ENCODE measurements around the gene THOC2.

THOC2 gene

GRCh38 chrX:123695242-123695641 lies 37.6 kb downstream of the THOC2 start:
- TF ChIP-seq GATA2 (IDR thresholded peaks at IDR 0.05; ENCODE audit: low read depth, low read length) (no peak), GATA3 (IDR thresholded peaks at IDR 0.05; ENCODE audit: low read depth, low read length) (no peak)

DNA sequence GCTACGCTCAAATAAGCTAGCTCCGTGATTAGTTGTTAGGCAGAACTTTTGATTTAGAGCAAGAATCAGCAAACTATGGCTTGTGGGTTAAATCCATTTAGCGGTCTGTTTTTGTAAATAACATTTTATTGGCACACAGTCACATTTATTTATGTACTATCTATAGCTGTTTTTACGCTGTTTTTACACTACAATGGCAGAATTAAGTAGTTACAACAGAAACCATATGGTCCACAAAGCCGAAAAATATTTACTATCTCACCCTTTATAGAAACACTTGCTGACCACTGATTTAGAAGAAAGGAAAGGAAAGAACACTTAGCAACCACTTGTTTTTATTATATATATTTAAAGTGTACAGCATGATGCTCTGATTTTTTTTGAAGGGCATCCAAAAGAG lies 41.1 kb downstream of the THOC2 start:
- TF ChIP-seq GATA3 (IDR thresholded peaks at IDR 0.05; ENCODE audit: low read depth, low read length) (no peak), GATA2 (IDR thresholded peaks at IDR 0.05; ENCODE audit: low read depth, low read length) (no peak)

DNA sequence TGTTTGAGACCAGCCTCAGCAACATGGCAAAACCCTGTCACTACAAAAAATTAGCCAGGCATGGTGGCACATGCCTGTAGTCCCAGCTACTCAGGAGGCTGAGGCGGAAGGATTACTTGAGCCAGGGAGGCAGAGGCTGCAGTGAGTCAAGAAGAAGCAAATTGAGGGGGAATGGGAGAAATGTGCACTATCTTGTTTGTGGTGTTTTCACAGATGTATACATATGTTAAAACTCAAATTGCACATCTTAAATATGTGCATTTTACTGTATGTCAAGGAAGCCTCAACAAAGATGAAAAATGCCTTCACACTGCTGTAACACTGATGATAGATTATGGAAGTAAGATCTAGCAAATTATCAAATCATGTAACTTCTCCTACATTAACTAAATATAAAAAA lies 44.3 kb downstream of the THOC2 start:
- no peak for TF ChIP-seq GATA3 (IDR thresholded peaks at IDR 0.05; ENCODE audit: low read depth, low read length)
- TF ChIP-seq GATA2 (IDR thresholded peaks at IDR 0.05; ENCODE audit: low read depth, low read length): no peak

DNA sequence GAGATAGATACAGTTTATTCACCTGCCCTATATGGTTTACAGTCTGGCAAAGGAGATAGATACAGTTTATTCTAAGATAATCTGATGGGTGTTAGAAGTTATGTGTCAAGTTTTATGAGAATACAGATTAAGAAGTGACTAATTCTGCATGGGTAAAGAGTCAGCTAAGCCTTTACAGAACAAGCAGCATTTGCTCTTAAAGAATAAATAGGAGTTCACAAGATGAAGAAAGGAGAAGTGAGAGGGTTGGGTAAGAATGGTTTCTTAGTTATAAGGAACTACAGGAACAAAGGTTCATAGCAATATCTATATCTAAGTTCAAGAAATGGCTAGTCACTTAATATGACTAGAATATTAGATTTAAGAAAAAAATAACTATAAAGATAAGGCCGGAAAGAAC lies 47.6 kb downstream of the THOC2 start:
- no peak for TF ChIP-seq GATA3 (IDR thresholded peaks at IDR 0.05; ENCODE audit: low read depth, low read length)
- no peak for TF ChIP-seq GATA2 (IDR thresholded peaks at IDR 0.05; ENCODE audit: low read depth, low read length)

DNA sequence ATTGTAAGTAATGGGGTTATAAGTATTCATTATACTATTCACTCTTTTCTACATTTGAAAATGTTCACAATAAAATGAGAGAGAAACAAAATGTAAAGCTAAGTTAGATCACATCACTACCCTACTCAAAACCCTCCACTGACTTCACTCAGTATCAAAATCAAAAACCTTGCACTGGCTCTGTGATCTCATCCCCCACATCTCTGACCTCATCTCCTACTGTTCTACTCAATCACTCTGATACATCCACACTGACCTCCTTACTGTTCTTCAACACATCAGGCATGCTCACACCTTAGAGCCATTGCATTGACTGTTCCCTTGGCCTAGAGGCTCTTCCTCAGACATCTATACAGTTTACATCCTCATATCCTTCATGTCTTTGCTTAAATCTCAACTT lies 50.7 kb downstream of the THOC2 start:
- TF ChIP-seq GATA2 (IDR thresholded peaks at IDR 0.05; ENCODE audit: low read depth, low read length) (no peak), GATA3 (IDR thresholded peaks at IDR 0.05; ENCODE audit: low read depth, low read length) (no peak)

- TF ChIP-seq GATA2 (IDR thresholded peaks at IDR 0.05; ENCODE audit: low read depth, low read length) (no peak), GATA3 (IDR thresholded peaks at IDR 0.05; ENCODE audit: low read depth, low read length) (no peak)
Measured at GRCh38 chrX:123675154-123675553, 57.7 kb downstream of the THOC2 start.

GRCh38 chrX:123673813-123674212 lies 59.0 kb downstream of the THOC2 start:
- no peak for TF ChIP-seq GATA3 (IDR thresholded peaks at IDR 0.05; ENCODE audit: low read depth, low read length)
- TF ChIP-seq GATA2 (IDR thresholded peaks at IDR 0.05; ENCODE audit: low read depth, low read length): no peak

GRCh38 chrX:123665197-123665596 lies 67.7 kb downstream of the THOC2 start:
- TF ChIP-seq GATA3 (IDR thresholded peaks at IDR 0.05; ENCODE audit: low read depth, low read length) (no peak), GATA2 (IDR thresholded peaks at IDR 0.05; ENCODE audit: low read depth, low read length) (no peak)

DNA sequence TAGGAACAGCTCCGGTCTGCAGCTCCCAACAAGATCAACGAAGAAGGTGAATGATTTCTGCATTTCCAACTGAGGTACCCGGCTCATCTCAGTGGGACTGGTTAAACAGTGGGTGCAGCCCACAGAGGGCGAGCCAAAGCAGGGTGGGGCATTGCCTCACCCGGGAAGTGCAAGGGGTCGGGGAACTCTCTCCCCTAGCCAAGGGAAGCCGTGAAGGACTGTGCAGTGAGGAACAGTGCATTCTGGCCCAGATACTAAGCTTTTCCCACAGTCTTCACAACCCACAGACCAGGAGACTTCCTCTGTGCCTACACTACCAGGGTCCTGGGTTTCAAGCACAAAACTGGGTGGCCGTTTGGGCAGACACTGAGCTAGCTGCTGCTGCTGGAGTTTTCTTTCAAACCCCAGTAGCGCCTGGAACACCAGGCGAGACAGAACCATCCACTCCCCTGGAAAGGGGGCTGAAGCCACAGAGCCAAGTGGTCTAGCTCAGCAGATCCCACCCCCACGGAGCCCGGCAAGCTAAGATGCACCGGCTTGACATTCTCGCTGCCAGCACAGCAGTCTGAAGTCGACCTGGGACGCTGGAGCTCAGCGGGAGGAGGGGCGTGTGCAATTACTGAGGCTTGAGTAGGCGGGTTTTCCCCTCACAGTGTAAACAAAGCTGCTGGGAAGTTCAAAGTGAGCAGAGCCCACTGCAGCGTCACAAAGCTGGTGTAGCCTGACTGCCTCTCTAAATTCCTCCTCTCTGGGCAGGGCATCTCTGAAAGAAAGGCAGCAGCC lies 84.6 kb downstream of the THOC2 start:
- TF ChIP-seq GATA2 (IDR thresholded peaks at IDR 0.05; ENCODE audit: low read depth, low read length) (no peak), GATA3 (IDR thresholded peaks at IDR 0.05; ENCODE audit: low read depth, low read length) (no peak)

- TF ChIP-seq GATA3 (IDR thresholded peaks at IDR 0.05; ENCODE audit: low read depth, low read length) (no peak), GATA2 (IDR thresholded peaks at IDR 0.05; ENCODE audit: low read depth, low read length) (no peak)
Measured at GRCh38 chrX:123647244-123647643, 85.6 kb downstream of the THOC2 start.

GRCh38 chrX:123629502-123629901 lies 103.3 kb downstream of the THOC2 start:
- TF ChIP-seq GATA2 (IDR thresholded peaks at IDR 0.05; ENCODE audit: low read depth, low read length) (no peak), GATA3 (IDR thresholded peaks at IDR 0.05; ENCODE audit: low read depth, low read length) (no peak)

DNA sequence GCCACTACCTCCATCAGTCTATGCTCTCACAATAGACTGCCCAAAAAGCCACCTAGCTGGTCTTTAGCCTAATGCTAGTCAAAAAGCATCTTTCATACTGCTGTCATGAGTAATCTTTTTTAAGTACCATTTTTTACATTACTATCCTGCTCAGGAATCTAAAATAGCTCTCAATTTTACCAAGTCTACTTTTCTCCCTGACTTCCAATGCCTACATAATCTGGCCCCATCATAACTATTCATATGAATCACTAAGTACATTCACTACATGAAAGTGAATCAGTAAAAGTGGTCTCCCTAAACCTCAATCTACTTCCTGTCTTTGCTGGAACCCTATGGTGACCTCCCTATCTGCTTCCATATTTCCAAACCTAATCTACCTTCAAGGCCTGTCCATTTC lies 105.9 kb downstream of the THOC2 start:
- TF ChIP-seq GATA2 (IDR thresholded peaks at IDR 0.05; ENCODE audit: low read depth, low read length): no peak
- TF ChIP-seq GATA3 (IDR thresholded peaks at IDR 0.05; ENCODE audit: low read depth, low read length): no peak

- no peak for TF ChIP-seq GATA2 (IDR thresholded peaks at IDR 0.05; ENCODE audit: low read depth, low read length)
Measured at GRCh38 chrX:123625952-123626351, 106.9 kb downstream of the THOC2 start.

- no peak for TF ChIP-seq GATA2 (IDR thresholded peaks at IDR 0.05; ENCODE audit: low read depth, low read length)
- TF ChIP-seq GATA3 (IDR thresholded peaks at IDR 0.05; ENCODE audit: low read depth, low read length): no peak
Measured at GRCh38 chrX:123625477-123625876, 107.4 kb downstream of the THOC2 start.

DNA sequence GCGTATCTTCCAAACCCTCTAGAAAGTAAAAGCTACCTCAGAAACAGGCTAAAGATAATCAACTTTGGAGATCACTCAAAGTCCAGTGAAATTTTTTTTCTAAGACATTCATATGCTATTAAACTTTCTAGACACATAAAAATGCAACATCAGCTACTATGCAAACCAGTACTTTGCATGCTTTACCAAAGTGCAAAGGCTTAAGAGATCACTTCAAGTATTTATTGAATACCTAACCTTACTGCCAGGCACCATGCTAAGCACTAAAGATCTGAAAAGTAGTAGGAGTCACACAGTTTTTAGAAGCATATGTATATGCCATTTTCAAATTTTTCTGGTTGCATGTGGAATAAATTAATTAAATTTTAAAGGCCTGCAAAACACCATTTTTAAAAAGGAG lies 115.8 kb downstream of the THOC2 start:
- TF ChIP-seq GATA3 (IDR thresholded peaks at IDR 0.05; ENCODE audit: low read depth, low read length) (no peak), GATA2 (IDR thresholded peaks at IDR 0.05; ENCODE audit: low read depth, low read length) (no peak)

GRCh38 chrX:123610915-123611314 lies 121.9 kb downstream of the THOC2 start:
- no peak for TF ChIP-seq GATA2 (IDR thresholded peaks at IDR 0.05; ENCODE audit: low read depth, low read length)
- TF ChIP-seq GATA3 (IDR thresholded peaks at IDR 0.05; ENCODE audit: low read depth, low read length): no peak

Data from SH-SY5Y (cell line).